Inferior parietal cortex (tissue), 1 donor: Measurements from ENCODE around the gene CKAP4.

Experiments
- DNase-seq: peaks from one replicate; pipeline ENCODE4 v3.0.0-alpha.2; 2016; ENCODE audit errors: extremely low spot score

The CKAP4 gene

GRCh38 chr12:106197906-106198623 is 49.8 kb downstream of the CKAP4 start:
- DNase-seq, result peak; percentile 34

- DNase-seq, result no peak
Observed at GRCh38 chr12:106195621-106196027, 52.2 kb downstream of the CKAP4 start.

- no peak for DNase-seq
Observed at GRCh38 chr12:106194351-106194750, 53.5 kb downstream of the CKAP4 start.

DNA sequence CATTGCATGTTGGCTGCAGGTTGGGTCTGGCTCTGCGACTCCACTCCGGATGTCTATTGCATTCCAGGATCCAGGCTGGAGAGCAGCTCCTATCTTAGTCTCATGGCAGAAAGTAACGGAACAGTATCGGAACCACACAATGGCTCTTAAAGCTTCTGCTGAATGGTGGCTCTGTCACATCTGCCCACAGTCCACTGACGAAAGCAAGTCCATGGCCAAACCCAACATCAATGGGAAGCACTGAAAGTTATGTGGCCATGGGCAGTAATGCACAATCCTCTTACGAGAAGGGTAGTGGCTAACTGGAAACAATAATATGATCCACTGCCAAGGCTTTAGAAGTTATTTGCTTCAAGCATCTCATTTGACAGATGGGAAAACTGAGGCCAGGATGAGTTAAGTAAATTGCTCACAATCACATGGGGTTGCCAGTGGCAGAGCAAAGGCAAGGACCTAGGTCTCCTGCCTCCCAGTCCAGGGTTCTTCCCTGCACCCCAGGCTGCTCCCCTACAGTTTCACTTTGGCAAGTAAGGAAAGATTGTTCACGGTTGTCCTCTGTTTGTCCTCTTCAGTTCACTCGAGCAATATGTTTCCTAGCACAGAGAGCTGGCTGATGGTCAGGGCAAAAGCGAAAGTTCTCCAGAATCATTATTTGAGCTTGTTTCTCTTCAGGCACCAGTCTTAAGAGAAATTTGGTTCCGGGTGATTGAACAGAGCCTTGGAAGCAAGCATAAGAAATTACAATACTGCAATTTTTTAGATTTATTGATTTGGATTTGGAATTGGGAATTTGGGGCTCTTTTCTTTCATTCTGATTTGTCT is 54.2 kb downstream of the CKAP4 start:
- DNase-seq, result no peak

GRCh38 chr12:106192659-106193393 is 55.0 kb downstream of the CKAP4 start:
- DNase-seq, result no peak

- DNase-seq, result no peak
Observed at GRCh38 chr12:106190581-106190980, 57.2 kb downstream of the CKAP4 start.

DNA sequence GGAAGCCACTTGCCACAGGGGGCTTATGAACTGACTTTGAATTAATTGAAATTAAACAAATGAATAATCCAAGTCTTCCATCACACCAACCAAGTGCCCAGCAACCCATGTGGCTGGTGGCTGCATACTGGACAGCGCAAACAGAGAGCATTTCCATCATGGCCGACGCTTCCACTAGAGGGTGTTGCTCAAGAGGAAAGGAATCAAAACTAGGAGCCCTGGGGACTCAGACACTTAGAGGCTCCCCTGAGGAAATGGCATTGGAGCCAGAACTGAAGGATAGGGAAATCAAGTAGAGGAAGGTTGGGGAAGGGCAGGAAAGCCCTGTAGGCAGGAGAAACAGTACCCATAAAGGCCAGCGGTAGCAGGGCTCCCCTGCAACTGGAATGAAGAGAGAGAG is 58.5 kb downstream of the CKAP4 start:
- DNase-seq, result no peak

- DNase-seq, result no peak
Observed at GRCh38 chr12:106188256-106188655, 59.6 kb downstream of the CKAP4 start.
